PFSK-1 (cell line): ENCODE results near the gene IGSF3.

ENCODE experiments used
- POLR2AphosphoS5 ChIP-seq: IDR thresholded peaks from 2 replicates; pipeline ENCODE4 v1.6.1; 2012; ENCODE audit warnings: low read depth, mild to moderate bottlenecking, control low read depth, low read length, moderate library complexity
- REST ChIP-seq, 2 experiments: IDR thresholded peaks; 2 replicates each; pipeline versions ENCODE4 v1.6.1 to v1.8.0; 2011 to 2012; ENCODE audit warnings: low read depth in 2 of 2, low read length in 2 of 2, control low read depth in 1 of 2, inconsistent platforms in 1 of 2, mild to moderate bottlenecking in 1 of 2, moderate library complexity in 1 of 2; ENCODE audit not compliant: insufficient read depth in 1 of 2
- TAF1 ChIP-seq: IDR thresholded peaks from 2 replicates; pipeline ENCODE4 v1.6.1; 2012; ENCODE audit warnings: low read length, control low read depth, borderline replicate concordance; ENCODE audit not compliant: insufficient read depth

GRCh38 chr1:116697548-116698243 lies 30.2 kb upstream of the IGSF3 start:
- no peak for TF ChIP-seq POLR2AphosphoS5
- TF ChIP-seq TAF1, result no peak
- TF ChIP-seq REST (IDR thresholded peaks at IDR 0.05; ENCODE audit: insufficient read depth in 1 of 2, low read depth in 2 of 2, low read length in 2 of 2), result no peak
